HEK293 (cell line): Measurements from ENCODE around the gene SRSF5.

Source experiments
- PRDM10 ChIP-seq: fragments of 450-650 bp; formaldehyde crosslinking; IDR thresholded peaks from 2 replicates; pipeline ENCODE4 v1.5.1; 2016; ENCODE audit warnings: missing biosample characterization, missing genetic modification characterization
- SCRT2 ChIP-seq: fragments of 450-650 bp; formaldehyde crosslinking; IDR thresholded peaks from 2 replicates; pipeline ENCODE4 v1.5.1; 2016; ENCODE audit warnings: missing biosample characterization, missing genetic modification characterization
- TF ChIP-seq, protein P1 (sequence below): fragments of 450-650 bp; formaldehyde crosslinking; IDR thresholded peaks from 2 replicates; pipeline ENCODE4 v1.5.1; 2016; ENCODE audit warnings: missing biosample characterization, missing genetic modification characterization
- TF ChIP-seq, protein P2 (sequence below): fragments of 450-650 bp; formaldehyde crosslinking; IDR thresholded peaks from 2 replicates; pipeline ENCODE4 v1.5.1; 2016; ENCODE audit warnings: missing biosample characterization, missing genetic modification characterization

DNA sequence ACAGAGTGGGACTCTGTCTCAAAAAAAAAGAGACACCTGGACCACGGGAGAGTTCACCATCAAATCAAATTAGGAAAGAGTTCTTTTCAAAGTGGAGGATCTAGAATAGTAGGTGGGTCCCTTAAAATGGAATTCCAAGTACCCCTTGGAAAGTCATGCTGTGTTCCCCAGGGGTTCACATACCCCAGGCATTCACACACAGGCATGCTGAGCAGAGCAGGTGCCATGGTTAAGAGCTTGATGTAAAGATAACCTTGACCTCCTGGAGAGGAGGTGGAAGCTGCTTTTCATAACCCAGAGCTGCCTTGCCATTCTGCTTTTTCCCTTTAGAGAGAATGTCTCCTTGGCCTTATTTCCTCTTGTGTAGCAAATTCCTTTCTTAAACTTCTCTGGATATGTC is 14.2 kb upstream of the SRSF5 start:
- TF ChIP-seq, protein P1, sequence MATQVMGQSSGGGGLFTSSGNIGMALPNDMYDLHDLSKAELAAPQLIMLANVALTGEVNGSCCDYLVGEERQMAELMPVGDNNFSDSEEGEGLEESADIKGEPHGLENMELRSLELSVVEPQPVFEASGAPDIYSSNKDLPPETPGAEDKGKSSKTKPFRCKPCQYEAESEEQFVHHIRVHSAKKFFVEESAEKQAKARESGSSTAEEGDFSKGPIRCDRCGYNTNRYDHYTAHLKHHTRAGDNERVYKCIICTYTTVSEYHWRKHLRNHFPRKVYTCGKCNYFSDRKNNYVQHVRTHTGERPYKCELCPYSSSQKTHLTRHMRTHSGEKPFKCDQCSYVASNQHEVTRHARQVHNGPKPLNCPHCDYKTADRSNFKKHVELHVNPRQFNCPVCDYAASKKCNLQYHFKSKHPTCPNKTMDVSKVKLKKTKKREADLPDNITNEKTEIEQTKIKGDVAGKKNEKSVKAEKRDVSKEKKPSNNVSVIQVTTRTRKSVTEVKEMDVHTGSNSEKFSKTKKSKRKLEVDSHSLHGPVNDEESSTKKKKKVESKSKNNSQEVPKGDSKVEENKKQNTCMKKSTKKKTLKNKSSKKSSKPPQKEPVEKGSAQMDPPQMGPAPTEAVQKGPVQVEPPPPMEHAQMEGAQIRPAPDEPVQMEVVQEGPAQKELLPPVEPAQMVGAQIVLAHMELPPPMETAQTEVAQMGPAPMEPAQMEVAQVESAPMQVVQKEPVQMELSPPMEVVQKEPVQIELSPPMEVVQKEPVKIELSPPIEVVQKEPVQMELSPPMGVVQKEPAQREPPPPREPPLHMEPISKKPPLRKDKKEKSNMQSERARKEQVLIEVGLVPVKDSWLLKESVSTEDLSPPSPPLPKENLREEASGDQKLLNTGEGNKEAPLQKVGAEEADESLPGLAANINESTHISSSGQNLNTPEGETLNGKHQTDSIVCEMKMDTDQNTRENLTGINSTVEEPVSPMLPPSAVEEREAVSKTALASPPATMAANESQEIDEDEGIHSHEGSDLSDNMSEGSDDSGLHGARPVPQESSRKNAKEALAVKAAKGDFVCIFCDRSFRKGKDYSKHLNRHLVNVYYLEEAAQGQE = no peak
- TF ChIP-seq, protein P2, sequence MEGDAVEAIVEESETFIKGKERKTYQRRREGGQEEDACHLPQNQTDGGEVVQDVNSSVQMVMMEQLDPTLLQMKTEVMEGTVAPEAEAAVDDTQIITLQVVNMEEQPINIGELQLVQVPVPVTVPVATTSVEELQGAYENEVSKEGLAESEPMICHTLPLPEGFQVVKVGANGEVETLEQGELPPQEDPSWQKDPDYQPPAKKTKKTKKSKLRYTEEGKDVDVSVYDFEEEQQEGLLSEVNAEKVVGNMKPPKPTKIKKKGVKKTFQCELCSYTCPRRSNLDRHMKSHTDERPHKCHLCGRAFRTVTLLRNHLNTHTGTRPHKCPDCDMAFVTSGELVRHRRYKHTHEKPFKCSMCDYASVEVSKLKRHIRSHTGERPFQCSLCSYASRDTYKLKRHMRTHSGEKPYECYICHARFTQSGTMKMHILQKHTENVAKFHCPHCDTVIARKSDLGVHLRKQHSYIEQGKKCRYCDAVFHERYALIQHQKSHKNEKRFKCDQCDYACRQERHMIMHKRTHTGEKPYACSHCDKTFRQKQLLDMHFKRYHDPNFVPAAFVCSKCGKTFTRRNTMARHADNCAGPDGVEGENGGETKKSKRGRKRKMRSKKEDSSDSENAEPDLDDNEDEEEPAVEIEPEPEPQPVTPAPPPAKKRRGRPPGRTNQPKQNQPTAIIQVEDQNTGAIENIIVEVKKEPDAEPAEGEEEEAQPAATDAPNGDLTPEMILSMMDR (tag by site-specific recombination) = no peak
- TF ChIP-seq PRDM10 = no peak
- TF ChIP-seq SCRT2 (tag by site-specific recombination) = no peak
